HEK293 (cell line): Measurements from ENCODE around the gene DSP.

Experiments used
- CTCF ChIA-PET: fragments of 350-600 bp; formaldehyde crosslinking; extraction: SDS; loops from one replicate; lab custom pipeline; 2021; ENCODE audit warnings: antibody characterized with exemption; lab: Yijun Ruan, JAX
- POLR2A ChIA-PET: fragments of 300-600 bp; formaldehyde crosslinking; extraction: SDS; loops from one replicate; lab custom pipeline; 2020; ENCODE audit warnings: antibody characterized with exemption, inconsistent platforms; lab: Yijun Ruan, JAX
- H3K27ac ChIP-seq: fragments of 200-500 bp; sonication (Bioruptor generic); 2 replicates; pipeline ENCODE4 v1.5.1; 2014; ENCODE audit warnings: low read depth, low read length, control low read depth, inconsistent platforms; ENCODE audit errors: extremely low read depth
- H3K36me3 ChIP-seq, 2 experiments: fragments of 200-500 bp in 1 of 2; sonication (Bioruptor generic) in 1 of 2; 1 replicate in 1 of 2; 2 replicates in 1 of 2; pipeline ENCODE4 v1.5.1; 2014 to 2017; ENCODE audit warnings: inconsistent platforms in 2 of 2, low read length in 2 of 2; ENCODE audit not compliant: control insufficient read depth in 2 of 2, insufficient read depth in 1 of 2
- H3K4me1 ChIP-seq: fragments of 200-500 bp; sonication (Bioruptor generic); 2 replicates; pipeline ENCODE4 v1.5.1; 2014; ENCODE audit warnings: mild to moderate bottlenecking, low read length, inconsistent platforms; ENCODE audit not compliant: control insufficient read depth, insufficient read depth
- H3K4me3 ChIP-seq: 2 replicates; pipeline ENCODE4 v1.5.1; 2011; ENCODE audit warnings: low read depth, mild to moderate bottlenecking, control low read depth, low read length, moderate library complexity
- H3K9me3 ChIP-seq: fragments of 200-500 bp; sonication (Bioruptor generic); 2 replicates; pipeline ENCODE4 v1.5.1; 2014; ENCODE audit warnings: low read depth, low read length, inconsistent platforms; ENCODE audit not compliant: control insufficient read depth, insufficient read depth
- KLF10 ChIP-seq: fragments of 450-650 bp; IDR thresholded peaks from 2 replicates; pipeline ENCODE4 v1.5.1; 2018; ENCODE audit warnings: missing biosample characterization, mild to moderate bottlenecking, missing genetic modification characterization
- KLF8 ChIP-seq: fragments of 450-650 bp; formaldehyde crosslinking; IDR thresholded peaks from 2 replicates; pipeline ENCODE4 v1.5.1; 2016; ENCODE audit warnings: missing biosample characterization, missing genetic modification characterization
- RBAK ChIP-seq: fragments of 450-650 bp; formaldehyde crosslinking; IDR thresholded peaks from 2 replicates; pipeline ENCODE4 v1.5.1; 2016; ENCODE audit warnings: missing biosample characterization, missing genetic modification characterization
- REPIN1 ChIP-seq: fragments of 450-650 bp; formaldehyde crosslinking; IDR thresholded peaks from 2 replicates; pipeline ENCODE4 v1.5.1; 2017; ENCODE audit warnings: missing biosample characterization, missing genetic modification characterization, low read depth
- SP3 ChIP-seq: fragments of 450-650 bp; formaldehyde crosslinking; IDR thresholded peaks from 2 replicates; pipeline ENCODE4 v1.5.1; 2016; ENCODE audit warnings: missing biosample characterization, missing genetic modification characterization
- TCF7L2 ChIP-seq: IDR thresholded peaks from 2 replicates; pipeline ENCODE4 v1.6.1; 2011; ENCODE audit warnings: low read depth, mild to moderate bottlenecking, inconsistent platforms, low read length, moderate library complexity, borderline replicate concordance
- ZBTB17 ChIP-seq: fragments of 450-650 bp; formaldehyde crosslinking; IDR thresholded peaks from 2 replicates; pipeline ENCODE4 v1.5.1; 2016; ENCODE audit warnings: missing biosample characterization, missing genetic modification characterization
- ZFP69B ChIP-seq: fragments of 450-650 bp; formaldehyde crosslinking; IDR thresholded peaks from 2 replicates; pipeline ENCODE4 v1.5.1; 2016; ENCODE audit warnings: missing biosample characterization, missing genetic modification characterization
- ZNF140 ChIP-seq: fragments of 450-650 bp; formaldehyde crosslinking; IDR thresholded peaks from 2 replicates; pipeline ENCODE4 v1.5.1; 2016; ENCODE audit warnings: missing biosample characterization, missing genetic modification characterization
- ZNF146 ChIP-seq: fragments of 450-650 bp; formaldehyde crosslinking; IDR thresholded peaks from 2 replicates; pipeline ENCODE4 v1.5.1; 2016; ENCODE audit warnings: missing biosample characterization, missing genetic modification characterization
- ZNF239 ChIP-seq: fragments of 450-650 bp; formaldehyde crosslinking; IDR thresholded peaks from 2 replicates; pipeline ENCODE4 v1.5.1; 2016; ENCODE audit warnings: missing biosample characterization, missing genetic modification characterization
- ZNF391 ChIP-seq: fragments of 450-650 bp; formaldehyde crosslinking; IDR thresholded peaks from 2 replicates; pipeline ENCODE4 v1.5.1; 2016; ENCODE audit warnings: low read depth, missing biosample characterization, missing genetic modification characterization, borderline replicate concordance
- ZNF394 ChIP-seq: fragments of 450-650 bp; formaldehyde crosslinking; IDR thresholded peaks from 2 replicates; pipeline ENCODE4 v1.5.1; 2016; ENCODE audit warnings: missing biosample characterization, missing genetic modification characterization, mild to moderate bottlenecking, moderate library complexity, borderline replicate concordance
- ZNF416 ChIP-seq: fragments of 450-650 bp; formaldehyde crosslinking; IDR thresholded peaks from 2 replicates; pipeline ENCODE4 v1.5.1; 2016; ENCODE audit warnings: missing biosample characterization, missing genetic modification characterization
- ZNF426 ChIP-seq: fragments of 450-650 bp; formaldehyde crosslinking; IDR thresholded peaks from 2 replicates; pipeline ENCODE4 v1.5.1; 2017; ENCODE audit warnings: missing biosample characterization, missing genetic modification characterization, mild to moderate bottlenecking, inconsistent platforms, moderate library complexity
- ZNF600 ChIP-seq: fragments of 450-650 bp; formaldehyde crosslinking; IDR thresholded peaks from 2 replicates; pipeline ENCODE4 v1.5.1; 2016; ENCODE audit warnings: missing biosample characterization, missing genetic modification characterization
- ZNF629 ChIP-seq: fragments of 450-650 bp; formaldehyde crosslinking; IDR thresholded peaks from 2 replicates; pipeline ENCODE4 v1.5.1; 2017; ENCODE audit warnings: missing biosample characterization, missing genetic modification characterization
- ZNF664 ChIP-seq: fragments of 450-650 bp; formaldehyde crosslinking; IDR thresholded peaks from 2 replicates; pipeline ENCODE4 v1.5.1; 2016; ENCODE audit warnings: missing biosample characterization, missing genetic modification characterization
- ZNF670 ChIP-seq: fragments of 450-650 bp; formaldehyde crosslinking; IDR thresholded peaks from 2 replicates; pipeline ENCODE4 v1.5.1; 2016; ENCODE audit warnings: missing biosample characterization, missing genetic modification characterization, low read depth
- ZNF791 ChIP-seq: fragments of 450-650 bp; formaldehyde crosslinking; IDR thresholded peaks from 2 replicates; pipeline ENCODE4 v1.5.1; 2016; ENCODE audit warnings: missing biosample characterization, missing genetic modification characterization
- ZNF792 ChIP-seq: fragments of 450-650 bp; formaldehyde crosslinking; IDR thresholded peaks from 2 replicates; pipeline ENCODE4 v1.5.1; 2016; ENCODE audit warnings: missing biosample characterization, missing genetic modification characterization
- TF ChIP-seq, protein P1 (sequence below): fragments of 450-650 bp; formaldehyde crosslinking; IDR thresholded peaks from 2 replicates; pipeline ENCODE4 v1.5.1; 2016; ENCODE audit warnings: missing biosample characterization, missing genetic modification characterization, low read depth
- TF ChIP-seq, protein P2 (sequence below): fragments of 450-650 bp; formaldehyde crosslinking; IDR thresholded peaks from 2 replicates; pipeline ENCODE4 v1.5.1; 2016; ENCODE audit warnings: missing biosample characterization, missing genetic modification characterization
- TF ChIP-seq, protein P3 (sequence below): fragments of 450-650 bp; formaldehyde crosslinking; conservative IDR thresholded peaks from 2 replicates; pipeline ENCODE4 v1.5.1; 2016; ENCODE audit warnings: low read depth, missing biosample characterization, missing genetic modification characterization

DSP gene

DNA sequence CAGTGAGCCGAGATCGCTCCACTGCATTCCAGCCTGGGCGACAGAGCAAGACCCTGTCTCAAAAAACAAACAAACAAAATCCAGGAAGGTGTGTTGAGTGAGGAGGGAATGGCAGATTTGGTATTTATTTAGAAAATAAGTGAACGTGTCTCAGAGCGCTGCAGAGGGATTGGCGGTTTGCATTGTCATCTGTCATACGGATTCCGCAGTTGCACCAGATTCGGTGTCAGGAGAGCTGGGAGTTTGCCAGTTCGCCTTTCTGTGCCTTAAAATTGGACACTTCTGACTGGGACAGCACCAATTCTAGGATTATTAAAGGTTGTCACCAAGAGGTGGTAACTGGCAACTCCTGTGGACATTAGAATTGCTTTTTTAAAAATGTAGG is 49.4 kb downstream of the DSP start:
- Histone ChIP-seq H3K4me1 (peaks cover 11% of the 10 kb centered on the region; the same call in 1 of the 2 replicates), H3K9me3 (no peaks in the 10 kb centered on the region), H3K36me3 (peaks cover 25 to 28% of the 10 kb centered on the region in 2 experiments)
- POLR2A ChIA-PET: interaction anchor here (1.7 to 2.2 kb wide), 2 partner anchors 50 to 201 kb away, joined by 29 to 30 read pairs; partner anchors contain the start of genes CAGE1, DSP and RIOK1
- TF ChIP-seq TCF7L2 (no peak), RBAK (tag by site-specific recombination) (no peak), ZNF426 (tag by site-specific recombination) (no peak), ZBTB17 (tag by site-specific recombination) (peak; percentile 71), ZNF792 (tag by site-specific recombination) (no peak), ZNF600 (tag by site-specific recombination) (0 out of 2 replicates have a peak, but pooled peaks have one; percentile 11), KLF10 (tag by site-specific recombination) (no peak), ZNF391 (no peak), ZNF629 (no peak), ZFP69B (tag by site-specific recombination) (no peak), SP3 (no peak), ZNF670 (no peak)
- TF ChIP-seq, protein P1, sequence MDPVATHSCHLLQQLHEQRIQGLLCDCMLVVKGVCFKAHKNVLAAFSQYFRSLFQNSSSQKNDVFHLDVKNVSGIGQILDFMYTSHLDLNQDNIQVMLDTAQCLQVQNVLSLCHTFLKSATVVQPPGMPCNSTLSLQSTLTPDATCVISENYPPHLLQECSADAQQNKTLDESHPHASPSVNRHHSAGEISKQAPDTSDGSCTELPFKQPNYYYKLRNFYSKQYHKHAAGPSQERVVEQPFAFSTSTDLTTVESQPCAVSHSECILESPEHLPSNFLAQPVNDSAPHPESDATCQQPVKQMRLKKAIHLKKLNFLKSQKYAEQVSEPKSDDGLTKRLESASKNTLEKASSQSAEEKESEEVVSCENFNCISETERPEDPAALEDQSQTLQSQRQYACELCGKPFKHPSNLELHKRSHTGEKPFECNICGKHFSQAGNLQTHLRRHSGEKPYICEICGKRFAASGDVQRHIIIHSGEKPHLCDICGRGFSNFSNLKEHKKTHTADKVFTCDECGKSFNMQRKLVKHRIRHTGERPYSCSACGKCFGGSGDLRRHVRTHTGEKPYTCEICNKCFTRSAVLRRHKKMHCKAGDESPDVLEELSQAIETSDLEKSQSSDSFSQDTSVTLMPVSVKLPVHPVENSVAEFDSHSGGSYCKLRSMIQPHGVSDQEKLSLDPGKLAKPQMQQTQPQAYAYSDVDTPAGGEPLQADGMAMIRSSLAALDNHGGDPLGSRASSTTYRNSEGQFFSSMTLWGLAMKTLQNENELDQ (tag by site-specific recombination): no peak
- TF ChIP-seq, all 188 proteins: peak for 2
- peak overlapping the region; percentile 93 for H3K4me3 ChIP-seq
- CTCF ChIA-PET: interaction anchor here (0.5 to 1.6 kb wide), 3 partner anchors 12 to 914 kb away, joined by 3 to 5 read pairs (median 5); no protein-coding TSS in a partner anchor
- H3K27ac ChIP-seq: no peak overlapping the region

DNA sequence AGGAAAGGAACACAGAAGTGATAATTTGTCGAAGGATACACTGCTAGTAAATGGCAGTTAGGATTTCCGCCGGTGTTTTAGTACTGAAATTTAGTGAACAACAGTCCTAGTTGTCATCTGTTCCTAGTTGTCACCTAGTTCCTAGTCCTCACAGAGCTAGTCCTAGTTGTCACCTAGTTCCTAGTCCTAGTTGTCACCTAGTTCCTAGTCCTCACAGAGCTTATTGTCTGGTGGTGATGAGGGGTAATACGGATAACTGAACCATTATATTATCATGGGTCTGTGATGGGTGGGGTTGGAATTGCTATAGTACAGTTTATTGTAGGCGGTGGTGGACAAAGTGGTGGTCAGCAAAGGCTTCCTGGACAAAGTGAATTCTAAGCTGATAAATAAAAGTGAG is 50.3 kb downstream of the DSP start:
- CTCF ChIA-PET: interaction anchor here (0.9 kb wide), 1 partner anchor 8 kb away, joined by 3 read pairs; no protein-coding TSS in a partner anchor
- no peak overlapping the region for H3K27ac ChIP-seq
- H3K36me3 ChIP-seq: peaks cover 30 to 37% of the 10 kb centered on the region in 2 experiments
- no peaks in the 10 kb centered on the region for H3K9me3 ChIP-seq
- peaks cover 11% of the 10 kb centered on the region; the same call in 1 of the 2 replicates for H3K4me1 ChIP-seq
- no peak overlapping the region for H3K4me3 ChIP-seq
- POLR2A ChIA-PET: interaction anchor here (0.7 kb wide), 1 partner anchor 8 kb away, joined by 3 read pairs; no protein-coding TSS in a partner anchor
- TF ChIP-seq, protein P2, sequence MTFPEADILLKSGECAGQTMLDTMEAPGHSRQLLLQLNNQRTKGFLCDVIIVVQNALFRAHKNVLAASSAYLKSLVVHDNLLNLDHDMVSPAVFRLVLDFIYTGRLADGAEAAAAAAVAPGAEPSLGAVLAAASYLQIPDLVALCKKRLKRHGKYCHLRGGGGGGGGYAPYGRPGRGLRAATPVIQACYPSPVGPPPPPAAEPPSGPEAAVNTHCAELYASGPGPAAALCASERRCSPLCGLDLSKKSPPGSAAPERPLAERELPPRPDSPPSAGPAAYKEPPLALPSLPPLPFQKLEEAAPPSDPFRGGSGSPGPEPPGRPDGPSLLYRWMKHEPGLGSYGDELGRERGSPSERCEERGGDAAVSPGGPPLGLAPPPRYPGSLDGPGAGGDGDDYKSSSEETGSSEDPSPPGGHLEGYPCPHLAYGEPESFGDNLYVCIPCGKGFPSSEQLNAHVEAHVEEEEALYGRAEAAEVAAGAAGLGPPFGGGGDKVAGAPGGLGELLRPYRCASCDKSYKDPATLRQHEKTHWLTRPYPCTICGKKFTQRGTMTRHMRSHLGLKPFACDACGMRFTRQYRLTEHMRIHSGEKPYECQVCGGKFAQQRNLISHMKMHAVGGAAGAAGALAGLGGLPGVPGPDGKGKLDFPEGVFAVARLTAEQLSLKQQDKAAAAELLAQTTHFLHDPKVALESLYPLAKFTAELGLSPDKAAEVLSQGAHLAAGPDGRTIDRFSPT: no peak
- no peak for TF ChIP-seq KLF10 (tag by site-specific recombination)

DNA sequence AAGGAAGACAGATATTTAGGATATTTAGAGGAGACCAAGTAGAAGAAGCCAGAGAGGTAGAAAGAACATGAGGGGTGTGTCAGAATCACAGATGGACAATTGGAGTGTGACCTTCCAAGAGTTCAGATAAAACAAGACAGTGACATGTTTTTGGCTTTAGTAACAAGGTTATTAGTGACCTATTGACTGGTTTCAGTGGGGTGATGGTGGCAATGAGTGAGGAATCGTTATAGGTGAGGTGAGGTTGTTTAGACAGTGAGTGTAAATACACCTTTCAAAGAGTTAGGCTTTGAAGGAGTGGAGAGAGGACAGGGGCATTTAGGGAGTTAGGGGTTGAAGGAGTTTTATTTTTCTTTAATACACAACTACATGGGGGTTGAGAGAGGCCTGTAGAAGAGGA is 51.8 kb downstream of the DSP start:
- no peak overlapping the region for H3K4me3 ChIP-seq
- CTCF ChIA-PET: interaction anchor here (1.4 kb wide), 1 partner anchor 318 kb away, joined by 3 read pairs; no protein-coding TSS in a partner anchor
- peaks cover 44 to 49% of the 10 kb centered on the region in 2 experiments for H3K36me3 ChIP-seq
- POLR2A ChIA-PET: no interaction called here
- TF ChIP-seq ZNF416 (tag by site-specific recombination) (no peak), ZNF239 (tag by site-specific recombination) (no peak), ZNF426 (tag by site-specific recombination) (no peak), ZNF664 (tag by site-specific recombination) (no peak), ZNF394 (tag by site-specific recombination) (no peak), ZNF146 (no peak), ZNF791 (tag by site-specific recombination) (no peak), REPIN1 (tag by site-specific recombination) (no peak), KLF8 (no peak), ZNF140 (tag by site-specific recombination) (no peak)
- TF ChIP-seq, protein P3, sequence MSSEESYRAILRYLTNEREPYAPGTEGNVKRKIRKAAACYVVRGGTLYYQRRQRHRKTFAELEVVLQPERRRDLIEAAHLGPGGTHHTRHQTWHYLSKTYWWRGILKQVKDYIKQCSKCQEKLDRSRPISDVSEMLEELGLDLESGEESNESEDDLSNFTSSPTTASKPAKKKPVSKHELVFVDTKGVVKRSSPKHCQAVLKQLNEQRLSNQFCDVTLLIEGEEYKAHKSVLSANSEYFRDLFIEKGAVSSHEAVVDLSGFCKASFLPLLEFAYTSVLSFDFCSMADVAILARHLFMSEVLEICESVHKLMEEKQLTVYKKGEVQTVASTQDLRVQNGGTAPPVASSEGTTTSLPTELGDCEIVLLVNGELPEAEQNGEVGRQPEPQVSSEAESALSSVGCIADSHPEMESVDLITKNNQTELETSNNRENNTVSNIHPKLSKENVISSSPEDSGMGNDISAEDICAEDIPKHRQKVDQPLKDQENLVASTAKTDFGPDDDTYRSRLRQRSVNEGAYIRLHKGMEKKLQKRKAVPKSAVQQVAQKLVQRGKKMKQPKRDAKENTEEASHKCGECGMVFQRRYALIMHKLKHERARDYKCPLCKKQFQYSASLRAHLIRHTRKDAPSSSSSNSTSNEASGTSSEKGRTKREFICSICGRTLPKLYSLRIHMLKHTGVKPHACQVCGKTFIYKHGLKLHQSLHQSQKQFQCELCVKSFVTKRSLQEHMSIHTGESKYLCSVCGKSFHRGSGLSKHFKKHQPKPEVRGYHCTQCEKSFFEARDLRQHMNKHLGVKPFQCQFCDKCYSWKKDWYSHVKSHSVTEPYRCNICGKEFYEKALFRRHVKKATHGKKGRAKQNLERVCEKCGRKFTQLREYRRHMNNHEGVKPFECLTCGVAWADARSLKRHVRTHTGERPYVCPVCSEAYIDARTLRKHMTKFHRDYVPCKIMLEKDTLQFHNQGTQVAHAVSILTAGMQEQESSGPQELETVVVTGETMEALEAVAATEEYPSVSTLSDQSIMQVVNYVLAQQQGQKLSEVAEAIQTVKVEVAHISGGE: no peak
- peaks cover 11% of the 10 kb centered on the region; the same call in 1 of the 2 replicates for H3K4me1 ChIP-seq
- no peaks in the 10 kb centered on the region for H3K9me3 ChIP-seq
- H3K27ac ChIP-seq: no peak overlapping the region
